ENCODE results near the gene IMMT. TPM values are rescaled to one million over a fixed set of nuclear protein-coding genes. Genes with fewer than 3 reads are reported as not detected.

Gene IMMT
- total RNA-seq, 1 experiment from 2014 or later: 172 TPM

DNA sequence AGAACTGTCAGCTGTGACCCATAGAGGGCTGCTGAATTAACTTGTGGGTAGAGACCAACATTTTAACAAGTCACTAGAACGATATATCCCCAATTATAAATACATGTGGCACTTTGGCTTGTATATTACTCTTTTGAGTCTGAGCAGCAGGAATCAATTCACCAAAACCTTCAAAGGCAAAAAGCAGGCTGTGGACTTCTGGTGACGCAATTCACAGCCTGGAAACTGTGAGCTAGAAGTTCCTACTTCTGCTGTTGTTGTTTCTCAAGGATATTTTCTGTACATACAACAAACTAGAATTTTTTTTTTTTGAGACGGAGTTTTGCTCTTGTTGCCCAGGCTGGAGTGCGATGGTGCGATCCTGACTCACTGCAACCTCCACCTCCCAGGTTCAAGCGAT, 52.0 kb downstream of the IMMT start:
- Histone ChIP-seq H3K27ac (ENCODE audit: low read depth, low read length, poor library complexity, severe bottlenecking) (no peak overlapping the region), H3K27me3 (replicated peaks; ENCODE audit: insufficient read depth, low read depth, low read length, poor library complexity) (no peaks in the 10 kb centered on the region), H3K9me3 (ENCODE audit: low read depth, low read length, poor library complexity, severe bottlenecking) (no peaks in the 10 kb centered on the region), H3K36me3 (ENCODE audit: insufficient read depth, low read length, poor library complexity, severe bottlenecking) (peaks cover 77% of the 10 kb centered on the region), H3K4me1 (ENCODE audit: insufficient read depth, low read length, poor library complexity, severe bottlenecking) (no peaks in the 10 kb centered on the region), H3K4me3 (ENCODE audit: low read depth, low read length, poor library complexity, severe bottlenecking) (no peak overlapping the region)
- BruUV-seq (replicated peaks): no TSS peak
- no peak for DNase-seq (ENCODE audit: low spot score)
- TF ChIP-seq EZH2 (IDR thresholded peaks at IDR 0.05; ENCODE audit: borderline replicate concordance, low read depth, low read length, poor library complexity, severe bottlenecking): no peak
- TF ChIP-seq CTCF (conservative IDR thresholded peaks at IDR 0.05; ENCODE audit: low read depth, low read length): no peak
- ChIA-PET POLR2A (ENCODE audit: low non-redundant PET) (no interaction called here), CTCF (no interaction called here)
- intact Hi-C loops (cut with micrococcal nuclease; ENCODE audit: unreplicated experiment): no loop called here

GRCh38 chr2:86142436-86143257, 52.6 kb downstream of the IMMT start:
- Histone ChIP-seq H3K4me1 (ENCODE audit: insufficient read depth, low read length, poor library complexity, severe bottlenecking) (no peaks in the 10 kb centered on the region), H3K27me3 (replicated peaks; ENCODE audit: insufficient read depth, low read depth, low read length, poor library complexity) (no peaks in the 10 kb centered on the region), H3K9me3 (ENCODE audit: low read depth, low read length, poor library complexity, severe bottlenecking) (no peaks in the 10 kb centered on the region), H3K36me3 (ENCODE audit: insufficient read depth, low read length, poor library complexity, severe bottlenecking) (peaks cover 78% of the 10 kb centered on the region), H3K27ac (ENCODE audit: low read depth, low read length, poor library complexity, severe bottlenecking) (no peak overlapping the region), H3K4me3 (ENCODE audit: low read depth, low read length, poor library complexity, severe bottlenecking) (no peak overlapping the region)
- CTCF ChIA-PET: no interaction called here
- POLR2A ChIA-PET (ENCODE audit: low non-redundant PET): no interaction called here
- no TSS peak for BruUV-seq (replicated peaks)
- DNase-seq (ENCODE audit: low spot score): no peak
- TF ChIP-seq CTCF (conservative IDR thresholded peaks at IDR 0.05; ENCODE audit: low read depth, low read length): no peak
- intact Hi-C loops (cut with micrococcal nuclease; ENCODE audit: unreplicated experiment): no loop called here

GRCh38 chr2:86140969-86141392, 54.3 kb downstream of the IMMT start:
- no peaks in the 10 kb centered on the region for H3K4me1 ChIP-seq (ENCODE audit: insufficient read depth, low read length, poor library complexity, severe bottlenecking)
- DNase-seq (ENCODE audit: low spot score): no peak
- intact Hi-C loops (cut with micrococcal nuclease; ENCODE audit: unreplicated experiment): no loop called here
- TF ChIP-seq EZH2 (IDR thresholded peaks at IDR 0.05; ENCODE audit: borderline replicate concordance, low read depth, low read length, poor library complexity, severe bottlenecking): no peak
- TF ChIP-seq CTCF (conservative IDR thresholded peaks at IDR 0.05; ENCODE audit: low read depth, low read length): no peak
- no peak overlapping the region for H3K4me3 ChIP-seq (ENCODE audit: low read depth, low read length, poor library complexity, severe bottlenecking)
- H3K9me3 ChIP-seq (ENCODE audit: low read depth, low read length, poor library complexity, severe bottlenecking): no peaks in the 10 kb centered on the region
- CTCF ChIA-PET: interaction anchor here (0.6 kb wide), 1 partner anchor 313 kb away, joined by 3 read pairs; no protein-coding TSS in a partner anchor
- H3K27me3 ChIP-seq (replicated peaks; ENCODE audit: insufficient read depth, low read depth, low read length, poor library complexity): no peaks in the 10 kb centered on the region
- POLR2A ChIA-PET (ENCODE audit: low non-redundant PET): no interaction called here
- H3K36me3 ChIP-seq (ENCODE audit: insufficient read depth, low read length, poor library complexity, severe bottlenecking): peaks cover 78% of the 10 kb centered on the region
- H3K27ac ChIP-seq (ENCODE audit: low read depth, low read length, poor library complexity, severe bottlenecking): no peak overlapping the region
- no TSS peak for BruUV-seq (replicated peaks)

Measured in A673 (cell line).